Fibroblast of skin of left biceps (primary cell): ENCODE measurements around the gene SVIL.
"Not testable (repeated sequence)": the region's sequence is repeated elsewhere in the genome, so short reads cannot be mapped to it uniquely, and the experiment has no call there.

Experiments used
- DNase-seq, 2 experiments: peaks; one replicate each; pipeline ENCODE4 v3.0.0-alpha.2; 2013; ENCODE audit warnings: low read depth in 2 of 2

Gene SVIL

DNA sequence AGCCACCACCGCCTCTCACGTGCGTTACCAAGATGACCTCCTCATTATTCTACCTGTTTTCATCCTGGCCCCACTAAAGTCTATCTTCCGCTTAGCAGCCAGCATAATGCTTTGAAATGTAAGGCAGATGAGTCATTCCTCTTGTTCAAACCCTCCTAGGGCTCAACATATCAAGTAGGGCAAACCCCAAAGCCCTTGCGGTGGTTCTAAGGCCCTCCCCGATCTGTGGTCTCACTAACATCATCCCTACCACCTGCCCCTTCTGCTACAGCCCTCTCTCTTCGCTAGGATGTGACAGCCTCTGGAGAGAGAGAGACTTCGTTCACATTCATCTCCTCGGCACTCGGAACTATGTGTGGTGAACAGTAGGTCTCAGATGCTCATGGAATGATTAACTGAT is 94.8 kb downstream of the SVIL start:
- no peak for DNase-seq

DNA sequence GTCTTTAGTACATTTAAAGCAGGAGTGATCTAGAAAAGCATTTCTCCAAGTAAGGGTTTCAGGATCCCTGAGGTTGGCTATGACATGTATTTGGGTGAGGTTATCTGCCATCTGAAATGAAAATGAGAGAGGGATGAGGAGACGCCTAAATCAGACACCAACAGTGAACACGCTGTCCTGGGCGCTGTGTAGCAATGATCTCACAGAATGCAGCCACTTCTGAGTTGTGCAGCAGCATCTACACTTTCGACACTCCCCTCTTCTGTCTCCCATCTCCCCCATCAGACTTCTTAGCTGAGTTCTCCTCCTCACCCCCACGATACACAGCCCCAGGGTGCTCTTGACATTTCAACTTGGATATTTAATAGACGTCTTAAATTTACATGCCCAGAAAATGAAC is 95.4 kb downstream of the SVIL start:
- no peak for DNase-seq

DNA sequence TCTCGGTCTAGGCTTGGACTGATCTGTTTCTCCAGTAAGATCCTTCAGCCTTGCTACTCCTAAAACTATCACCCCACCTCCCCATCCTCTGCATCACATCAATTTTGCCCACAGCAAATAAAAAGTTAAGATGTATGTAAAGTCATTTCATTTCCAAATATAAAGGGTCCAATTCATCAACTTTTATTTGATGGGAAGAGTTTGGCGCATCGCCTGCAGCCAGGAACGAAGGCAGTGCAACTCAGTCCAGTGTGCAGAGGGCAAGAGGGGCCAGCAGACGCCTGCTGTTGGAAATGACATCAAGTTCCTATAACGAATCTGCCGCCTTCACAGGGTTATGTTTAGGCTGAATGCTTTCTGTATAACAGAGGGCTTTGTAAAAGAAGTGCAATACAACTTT is 97.0 kb downstream of the SVIL start:
- DNase-seq: no peak

DNA sequence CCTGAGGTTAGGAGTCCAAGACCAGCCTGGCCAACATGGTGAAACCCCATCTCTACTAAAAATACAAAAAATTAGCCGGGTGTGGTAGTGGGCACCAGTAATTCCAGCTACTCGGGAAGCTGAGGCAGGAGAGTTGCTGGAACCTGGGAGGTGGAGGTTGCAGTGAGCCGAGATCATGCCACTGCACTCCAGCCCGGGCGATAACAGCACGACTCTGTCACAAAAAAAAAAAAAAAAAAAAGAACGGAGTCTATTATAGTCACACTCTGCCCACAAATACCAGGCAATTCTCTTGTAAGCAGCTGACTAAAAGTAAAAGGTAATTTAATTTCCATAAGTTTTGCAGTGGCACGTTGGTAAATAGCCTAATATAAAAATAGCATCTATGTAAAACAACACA is 98.1 kb downstream of the SVIL start:
- not testable (repeated sequence) for DNase-seq

DNA sequence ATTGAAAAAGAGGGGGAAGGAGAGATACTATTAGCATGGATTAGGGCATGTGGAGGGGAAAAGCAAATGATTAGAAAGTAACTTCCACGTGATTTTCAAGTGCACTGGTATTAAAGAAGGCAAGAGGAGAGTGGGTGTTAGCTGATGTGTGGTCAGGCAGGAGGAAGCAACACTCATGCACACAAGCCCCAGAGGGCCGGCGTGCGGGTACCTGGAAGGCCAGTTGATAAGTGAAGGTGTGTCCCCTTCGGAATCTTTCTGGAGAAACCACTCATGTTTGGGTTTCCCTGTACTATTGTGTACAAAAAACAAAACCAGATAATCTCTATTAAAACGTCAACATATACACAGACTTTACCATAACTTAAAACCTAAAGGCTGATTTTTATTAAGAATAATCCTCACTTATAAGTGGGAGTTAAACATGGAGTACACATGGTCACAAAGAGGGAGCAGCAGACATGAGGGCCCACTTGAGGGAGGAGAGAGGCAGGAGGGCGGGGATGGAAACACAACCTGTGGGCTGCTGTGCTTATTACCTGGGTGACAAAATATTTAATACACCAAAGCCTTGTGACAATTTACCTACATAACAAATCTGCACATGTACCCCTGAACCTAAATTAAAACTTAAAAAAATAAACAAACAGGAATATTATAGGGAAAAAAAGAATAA is 98.9 kb downstream of the SVIL start:
- no peak for DNase-seq

DNA sequence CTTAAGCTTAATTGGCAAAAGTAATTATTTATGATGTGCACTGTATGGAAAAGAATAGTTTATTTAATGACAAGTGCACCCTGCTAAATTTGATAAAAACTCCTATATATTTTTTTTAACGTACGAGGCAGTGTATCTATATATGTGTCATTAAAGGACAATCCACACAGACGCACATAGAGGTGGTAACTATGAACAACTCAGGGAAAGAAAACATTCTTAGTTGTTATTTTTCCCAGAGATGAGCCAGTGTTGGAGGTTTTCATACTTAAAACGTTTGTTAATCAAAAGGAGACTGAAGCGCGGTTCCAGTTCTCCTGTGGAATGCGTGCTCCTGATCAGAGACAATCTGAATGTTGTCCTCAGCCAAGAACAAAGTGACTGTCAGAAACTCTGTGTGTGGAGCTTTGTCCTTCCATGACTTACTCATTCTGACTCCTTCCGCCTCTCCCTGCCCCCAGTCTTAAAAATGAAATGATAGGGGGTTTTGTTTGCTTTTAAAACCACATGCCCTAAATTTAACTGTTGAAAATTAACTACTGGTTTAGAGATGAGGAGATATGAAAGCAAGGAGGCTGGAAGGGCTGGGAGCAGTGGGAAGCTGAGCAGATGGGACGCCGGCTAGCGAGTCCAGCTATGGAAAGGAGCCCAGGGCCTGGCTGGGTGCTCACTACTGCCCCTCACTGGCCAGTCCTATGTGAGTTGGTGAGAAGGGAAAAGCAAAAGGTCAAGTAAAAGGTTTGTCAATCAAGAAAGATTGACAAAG is 99.6 kb downstream of the SVIL start:
- DNase-seq: peak; percentile 28 to 33

DNA sequence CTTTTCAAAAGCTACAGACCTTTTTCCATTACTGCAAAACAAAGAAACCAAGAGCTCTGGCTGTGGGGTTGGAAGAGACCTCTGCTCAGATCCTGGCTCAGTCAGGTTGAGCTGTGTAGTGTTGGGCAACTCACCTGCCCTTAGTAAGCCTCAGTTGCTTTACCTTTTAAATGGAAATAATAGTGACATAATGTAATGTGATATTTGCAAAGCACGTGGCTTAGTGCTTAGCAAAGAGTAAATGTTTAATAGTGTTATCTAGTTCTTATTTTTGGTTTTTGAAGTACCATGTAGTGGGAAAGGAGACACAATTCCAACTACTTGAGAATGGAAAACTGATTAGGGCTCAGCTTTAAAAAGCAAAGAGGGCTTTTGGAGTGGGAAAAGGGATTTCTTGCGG is 100.2 kb downstream of the SVIL start:
- DNase-seq: no peak

DNA sequence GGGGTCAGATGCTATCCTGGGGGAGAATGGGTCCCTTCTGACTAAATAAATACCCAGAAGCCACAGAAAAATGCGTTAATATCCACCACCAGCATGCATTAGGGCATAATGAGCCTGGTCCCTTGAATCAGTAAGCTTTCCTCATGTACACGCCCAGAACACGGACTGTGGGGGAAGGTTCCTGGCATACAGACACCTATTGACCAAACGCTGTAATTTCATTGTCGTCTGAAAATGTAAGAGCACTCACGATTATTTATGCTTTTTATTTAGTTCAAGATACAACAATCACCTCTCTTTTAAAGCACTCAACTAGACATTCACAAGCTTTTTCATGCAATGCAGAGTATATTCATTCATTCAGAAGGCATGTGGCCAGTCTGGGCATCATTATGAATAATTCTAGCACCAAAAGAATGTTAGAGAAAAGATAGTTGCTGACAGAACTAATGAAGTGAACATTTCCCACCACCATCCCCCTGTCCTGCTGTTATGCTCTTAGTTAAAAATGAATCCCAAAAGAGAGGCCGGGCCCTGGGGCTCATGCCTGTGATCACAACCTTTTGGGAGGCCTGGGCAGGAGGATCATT is 101.0 kb downstream of the SVIL start:
- DNase-seq: no peak

DNA sequence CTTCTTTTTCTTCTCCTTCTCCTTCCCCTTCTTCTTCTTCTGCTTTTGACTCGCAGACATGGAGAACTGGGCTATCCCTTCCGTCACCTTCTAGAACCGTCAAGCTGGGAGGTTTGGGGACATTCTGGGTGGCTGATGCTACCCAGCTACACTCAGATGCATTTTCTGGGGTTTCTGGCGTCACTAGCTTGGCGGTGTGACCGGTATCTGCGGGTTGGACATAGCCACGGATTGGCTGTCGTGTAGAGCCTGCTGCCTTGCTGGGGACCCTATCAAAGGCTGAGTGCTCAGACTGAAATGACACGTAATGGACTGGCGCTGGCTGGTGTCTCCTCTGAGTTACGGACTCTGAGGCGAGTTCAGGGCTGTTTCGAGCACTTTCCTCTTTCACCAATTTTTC is 101.7 kb downstream of the SVIL start:
- DNase-seq: no peak

DNA sequence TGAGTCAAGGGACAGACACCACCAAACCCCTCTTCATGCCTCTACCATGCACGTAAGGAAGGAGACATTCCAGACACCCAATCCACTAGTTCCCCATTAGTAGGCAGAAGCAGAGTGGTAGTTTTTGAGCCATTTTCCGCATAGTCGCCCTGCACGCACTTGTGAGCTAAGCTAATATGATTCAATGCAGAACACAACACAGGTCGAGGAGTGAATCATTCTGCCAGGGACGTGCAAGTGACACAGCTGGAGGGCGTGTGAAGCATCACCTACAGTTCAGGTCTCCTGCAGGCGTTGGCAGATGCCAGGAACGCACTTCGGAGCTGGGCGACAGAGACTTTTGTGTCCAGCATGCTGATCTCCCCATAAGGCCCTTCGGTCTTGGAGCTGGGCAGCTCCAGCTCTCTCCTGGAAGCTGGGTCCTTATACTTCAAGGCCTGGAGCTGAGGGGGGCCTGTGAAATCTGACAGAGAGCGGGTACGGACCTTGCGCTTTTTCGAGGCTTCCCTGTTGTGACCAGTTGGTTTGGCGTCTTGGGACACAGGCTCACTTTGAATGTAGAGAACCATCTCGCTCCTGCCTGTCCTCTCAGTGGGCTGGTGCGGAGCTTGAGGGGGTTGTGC is 102.4 kb downstream of the SVIL start:
- no peak for DNase-seq

DNA sequence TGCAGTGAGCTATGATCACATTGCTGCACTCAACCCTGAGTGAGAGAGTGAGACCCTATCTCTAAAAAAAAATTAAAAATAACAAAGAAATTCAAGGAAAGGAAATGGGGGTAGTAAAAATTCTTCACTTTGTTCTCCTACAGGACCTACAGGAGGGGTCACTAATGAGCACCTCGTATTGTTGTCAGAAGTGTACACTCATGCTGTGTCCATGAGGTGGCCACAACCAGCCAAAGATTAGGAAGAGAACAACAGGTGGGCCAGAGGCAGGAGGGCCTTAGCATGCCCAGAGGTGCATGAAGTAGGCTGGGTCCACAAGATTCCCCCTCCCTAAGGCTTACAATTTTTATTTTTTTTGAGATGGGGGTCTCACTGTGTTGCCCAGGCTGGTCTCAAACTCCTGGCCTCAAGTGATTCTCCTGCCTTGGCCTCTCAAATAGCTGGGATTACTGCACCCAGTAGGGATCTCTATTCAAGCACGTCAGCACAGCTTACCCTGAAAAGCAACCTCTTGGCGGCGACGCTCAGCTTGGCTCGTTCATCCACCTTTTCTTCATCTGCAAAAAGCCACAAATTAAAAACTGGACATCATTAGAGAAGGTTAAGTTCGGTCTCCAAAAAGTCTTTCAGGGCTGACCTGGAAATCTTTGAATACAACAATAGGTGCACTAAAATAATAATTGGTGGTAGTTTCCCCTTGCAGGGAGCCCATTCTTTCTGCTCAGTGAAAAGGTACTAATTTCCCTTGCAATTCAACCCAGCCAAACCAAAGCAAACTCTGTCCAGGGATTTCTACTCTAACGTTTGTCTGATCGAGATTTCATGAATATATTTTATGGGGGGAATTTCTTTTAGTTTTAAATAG is 104.4 kb downstream of the SVIL start:
- DNase-seq: no peak

DNA sequence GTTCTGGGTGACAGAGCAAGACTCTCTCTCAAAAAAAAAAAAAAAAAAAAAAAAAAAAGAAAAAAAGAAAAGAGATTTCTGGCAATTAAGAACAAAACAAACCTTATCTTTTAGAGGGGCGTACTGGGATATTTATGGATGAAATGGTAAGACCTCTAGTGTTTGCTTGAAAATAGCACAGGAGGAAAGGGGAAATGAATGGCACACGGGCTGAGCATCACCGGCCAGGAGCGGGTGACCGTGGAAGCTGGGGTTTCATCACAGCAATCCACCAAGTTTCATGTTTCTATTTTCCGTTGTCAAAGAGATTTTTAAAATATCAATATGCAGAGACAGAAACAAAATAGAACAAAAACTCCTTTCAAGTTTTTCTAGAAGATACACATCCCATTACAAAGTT is 105.6 kb downstream of the SVIL start:
- no peak for DNase-seq

DNA sequence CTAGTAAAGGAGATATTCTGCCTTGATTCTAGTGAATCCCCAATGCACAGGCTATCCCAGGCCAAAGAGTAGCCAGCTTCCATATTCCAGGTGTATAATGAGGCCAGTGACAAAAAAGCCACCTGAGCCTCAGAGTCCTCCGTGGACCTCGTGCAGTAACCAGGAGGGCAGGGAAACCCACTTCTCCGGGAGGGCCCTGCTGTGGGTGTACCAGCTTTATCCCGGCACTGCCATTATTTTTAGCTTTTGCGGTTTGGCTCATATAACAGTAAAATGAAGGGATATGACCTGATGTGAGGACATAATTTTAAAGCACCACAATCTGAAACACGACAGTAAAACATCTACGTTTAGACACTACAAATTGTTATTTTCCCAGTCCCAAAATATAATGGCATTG is 109.0 kb downstream of the SVIL start:
- DNase-seq: no peak

DNA sequence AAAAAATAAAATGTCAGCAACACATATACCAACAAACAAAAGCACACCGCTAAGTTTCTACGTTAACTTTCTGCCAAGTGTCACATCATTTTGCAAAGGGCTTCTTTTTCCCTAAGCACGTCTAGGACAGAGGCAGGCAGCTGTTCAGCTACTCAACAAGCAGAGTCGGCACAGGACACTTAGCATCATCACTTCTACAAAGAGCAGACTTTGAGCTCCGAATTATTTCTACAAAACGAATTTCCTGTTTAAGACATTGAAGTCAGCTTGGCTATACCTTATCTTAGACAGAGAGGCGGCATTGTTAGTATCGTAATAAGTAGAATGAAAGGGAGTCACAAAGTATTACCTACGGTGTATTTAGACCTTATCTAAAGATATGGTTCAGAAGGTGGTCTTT is 110.1 kb downstream of the SVIL start:
- DNase-seq: no peak

DNA sequence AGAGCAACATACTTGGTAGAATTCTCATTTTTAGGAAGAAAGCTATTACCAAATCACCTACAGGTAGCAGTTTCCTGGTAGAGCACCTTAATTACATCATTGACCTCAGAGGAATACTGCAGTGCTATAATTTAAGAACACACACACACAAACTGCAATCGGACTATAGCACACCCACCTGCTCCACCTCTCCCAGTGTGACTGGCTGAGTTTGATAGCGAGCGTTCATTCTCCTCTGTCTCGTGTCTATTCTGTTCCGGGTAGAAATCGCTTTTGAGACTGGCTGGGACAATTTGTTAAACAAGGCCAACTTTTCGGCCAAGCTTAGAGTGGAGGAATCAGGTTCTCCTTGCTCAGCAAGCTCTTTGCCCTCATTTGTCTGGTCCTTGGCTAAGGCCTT is 110.5 kb downstream of the SVIL start:
- no peak for DNase-seq

DNA sequence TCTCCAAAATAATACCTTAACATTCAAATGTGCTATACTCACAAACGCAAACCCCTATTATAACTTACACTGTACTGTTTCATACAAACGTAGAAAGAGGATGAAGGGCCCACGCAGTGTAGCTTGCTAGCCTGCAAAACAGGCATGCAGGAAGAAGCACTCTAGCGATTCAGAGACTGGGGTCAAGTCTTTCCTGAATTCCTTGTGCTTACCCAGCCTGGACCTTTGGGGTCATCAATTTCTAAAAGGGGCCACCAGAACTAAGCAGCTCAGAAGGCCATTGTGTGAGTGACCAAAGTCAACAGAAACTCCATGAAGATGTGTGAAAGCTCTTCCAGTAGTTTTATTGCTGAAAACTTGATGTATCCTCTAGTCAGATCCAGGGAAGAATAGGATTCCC is 111.9 kb downstream of the SVIL start:
- DNase-seq: no peak

DNA sequence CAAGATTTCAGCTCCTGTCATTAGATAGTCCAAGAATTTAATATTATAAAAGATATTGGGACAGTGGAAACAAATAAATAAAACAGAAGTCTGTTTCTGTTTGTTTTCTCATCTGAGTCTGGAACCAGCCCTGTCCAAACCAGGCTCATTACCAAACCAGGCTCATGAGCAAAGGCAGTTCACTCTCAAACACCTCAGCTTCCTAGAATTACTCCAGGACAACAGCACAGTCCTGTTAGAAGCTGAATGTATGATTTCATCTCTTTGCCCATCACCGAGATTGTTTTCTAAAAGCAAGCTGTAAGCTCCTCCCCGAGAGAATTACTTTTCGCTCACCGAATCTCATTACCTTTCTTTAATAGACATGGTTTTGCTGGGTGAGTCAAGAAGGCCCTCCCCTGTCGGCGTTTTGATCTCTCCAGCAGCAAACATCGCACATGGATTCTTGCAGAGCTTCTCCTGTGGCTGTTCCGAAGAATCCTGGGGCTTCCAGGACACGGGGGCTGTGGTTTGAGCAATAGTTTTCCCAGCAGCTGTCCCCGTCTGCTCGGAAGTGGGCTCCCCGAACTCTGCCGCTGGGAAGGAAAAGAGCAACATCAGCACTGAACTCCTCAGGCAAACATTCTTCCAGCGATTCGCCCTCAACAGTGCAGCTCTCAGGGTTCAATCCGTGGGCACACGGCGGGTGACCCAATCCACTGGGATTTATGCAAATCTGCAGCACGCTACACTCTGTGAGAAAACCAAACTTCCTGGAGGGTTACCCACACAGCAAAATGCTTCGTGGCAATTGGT is 112.5 kb downstream of the SVIL start:
- DNase-seq: no peak

DNA sequence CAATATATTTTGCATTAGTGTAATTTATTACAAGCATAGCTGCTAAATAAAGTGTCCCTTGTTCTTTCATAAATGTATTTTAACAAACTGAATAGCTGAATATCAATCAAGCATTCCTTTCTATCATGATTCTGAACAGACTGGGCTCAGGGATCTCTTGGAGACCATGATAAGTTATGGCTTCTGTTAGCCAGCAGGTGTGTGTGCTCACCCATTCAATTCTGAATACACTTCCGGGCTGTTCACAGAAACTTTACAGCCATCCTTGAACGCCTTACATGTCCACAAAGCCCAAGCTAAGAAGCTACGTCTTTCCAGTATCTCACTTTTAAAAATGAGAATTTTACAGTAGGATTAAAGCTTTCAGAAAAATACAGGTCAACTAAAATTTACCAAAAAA is 115.1 kb downstream of the SVIL start:
- no peak for DNase-seq

DNA sequence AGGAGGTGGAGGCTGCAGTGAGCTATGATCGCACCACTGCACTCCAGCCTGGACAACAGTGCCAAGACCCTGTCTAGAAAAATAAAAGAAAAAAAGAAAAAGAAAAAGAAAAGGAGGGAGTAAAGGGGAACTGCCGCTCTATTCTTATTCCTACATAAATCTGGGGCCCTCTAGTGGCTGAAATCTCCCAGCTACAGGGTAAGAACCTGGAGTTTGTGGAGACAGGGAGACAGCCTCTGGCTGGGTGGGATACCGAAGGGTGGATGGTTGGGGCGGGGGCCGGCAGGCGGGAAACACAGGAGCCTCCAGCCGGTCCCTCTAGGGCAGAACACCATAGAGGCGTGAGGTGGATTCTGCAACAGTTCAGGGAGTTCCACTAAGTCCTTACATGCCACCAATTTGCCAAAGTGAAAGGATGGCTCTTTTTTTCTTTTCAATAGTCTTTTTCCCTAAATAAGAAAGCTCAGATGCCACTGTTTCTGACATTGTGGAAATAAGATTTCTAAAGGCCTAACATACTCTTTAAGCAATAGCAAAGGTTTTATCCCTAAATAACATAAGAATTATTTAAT is 117.3 kb downstream of the SVIL start:
- peak in 1 of 2 experiments; percentile 4 for DNase-seq

DNA sequence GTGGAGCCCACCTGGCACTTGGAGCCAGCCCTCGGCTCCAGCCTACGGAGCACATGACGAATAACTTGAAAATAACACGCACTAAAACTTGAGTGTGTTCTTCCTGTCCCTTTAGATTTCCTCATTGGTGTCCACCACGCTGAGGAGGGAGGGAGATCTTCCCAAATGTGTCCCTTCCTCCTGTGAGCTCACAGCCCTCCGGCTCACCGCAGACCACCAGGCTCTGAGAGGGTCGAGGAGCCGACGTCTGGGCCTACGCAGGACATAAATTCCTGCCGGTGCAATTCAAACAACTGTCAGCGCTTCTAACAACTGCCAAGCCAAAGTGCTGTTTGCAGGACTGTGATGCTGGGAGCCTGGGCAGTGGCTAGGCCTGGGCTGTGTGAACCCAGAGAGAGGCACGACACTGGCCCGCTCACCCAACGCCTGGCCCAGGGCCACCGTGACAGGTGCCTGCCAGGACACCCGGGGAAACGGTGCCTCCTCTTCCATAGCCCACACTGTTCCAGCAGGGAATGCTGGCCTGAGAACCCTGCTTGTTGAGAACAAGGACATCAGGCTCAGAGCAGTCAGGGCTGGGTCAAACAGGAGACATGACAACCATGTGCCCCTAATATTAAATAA is 118.3 kb downstream of the SVIL start:
- not testable (repeated sequence) for DNase-seq
